ENCODE results near the gene ACACA.
A peak's percentile ranks its signal among the peaks of the same experiment; 100 is the strongest.
"Not testable (repeated sequence)": the region's sequence is repeated elsewhere in the genome, so short reads cannot be mapped to it uniquely, and the experiment has no call there.

ACACA gene

DNA sequence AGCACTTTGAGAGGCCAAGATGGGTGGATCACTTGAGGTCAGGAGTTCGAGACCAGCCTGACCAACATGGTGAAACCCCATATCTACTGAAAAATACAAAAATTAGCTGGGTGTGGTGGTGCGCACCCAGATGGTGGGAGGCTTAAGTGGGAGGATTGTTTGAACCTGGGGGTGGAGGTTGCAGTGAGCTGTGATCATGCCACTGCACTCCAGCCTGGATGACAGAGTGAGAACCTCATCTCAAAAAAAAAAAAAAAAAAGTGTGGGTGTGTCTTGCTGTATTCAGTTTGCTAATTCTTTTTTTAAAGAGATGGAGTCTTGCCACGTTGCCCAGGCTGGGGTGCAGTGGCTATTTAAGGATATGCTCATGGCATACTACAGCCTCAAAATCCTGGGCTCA, 333.2 kb downstream of the ACACA start:
- DNase-seq, result not testable (repeated sequence)

GRCh38 chr17:37069087-37069486, 337.5 kb downstream of the ACACA start:
- DNase-seq, result no peak

DNA sequence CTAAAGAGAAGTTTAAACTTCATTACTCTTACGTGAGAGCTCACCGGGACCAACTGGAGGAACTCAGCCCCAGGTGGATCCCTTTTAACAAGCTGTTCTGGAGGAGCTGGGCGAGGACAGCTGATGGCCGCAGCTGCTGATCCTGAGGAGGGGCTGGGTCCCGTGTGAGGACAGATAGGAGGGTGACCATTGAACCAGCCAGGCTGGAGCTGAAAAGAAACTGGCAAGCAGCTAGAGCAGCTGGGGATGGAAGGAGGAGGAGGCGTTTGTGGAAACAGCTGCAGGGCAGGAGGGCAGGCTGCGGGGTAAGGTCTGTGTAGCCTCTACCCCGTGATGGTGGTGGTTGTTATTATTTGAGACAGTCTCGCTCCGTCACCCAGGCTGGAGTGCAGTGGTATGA, 338.4 kb downstream of the ACACA start:
- DNase-seq, result no peak

- peak in 1 of 51 donors; percentile 10 for DNase-seq
Observed at GRCh38 chr17:37067555-37068111, 339.0 kb downstream of the ACACA start.

DNA sequence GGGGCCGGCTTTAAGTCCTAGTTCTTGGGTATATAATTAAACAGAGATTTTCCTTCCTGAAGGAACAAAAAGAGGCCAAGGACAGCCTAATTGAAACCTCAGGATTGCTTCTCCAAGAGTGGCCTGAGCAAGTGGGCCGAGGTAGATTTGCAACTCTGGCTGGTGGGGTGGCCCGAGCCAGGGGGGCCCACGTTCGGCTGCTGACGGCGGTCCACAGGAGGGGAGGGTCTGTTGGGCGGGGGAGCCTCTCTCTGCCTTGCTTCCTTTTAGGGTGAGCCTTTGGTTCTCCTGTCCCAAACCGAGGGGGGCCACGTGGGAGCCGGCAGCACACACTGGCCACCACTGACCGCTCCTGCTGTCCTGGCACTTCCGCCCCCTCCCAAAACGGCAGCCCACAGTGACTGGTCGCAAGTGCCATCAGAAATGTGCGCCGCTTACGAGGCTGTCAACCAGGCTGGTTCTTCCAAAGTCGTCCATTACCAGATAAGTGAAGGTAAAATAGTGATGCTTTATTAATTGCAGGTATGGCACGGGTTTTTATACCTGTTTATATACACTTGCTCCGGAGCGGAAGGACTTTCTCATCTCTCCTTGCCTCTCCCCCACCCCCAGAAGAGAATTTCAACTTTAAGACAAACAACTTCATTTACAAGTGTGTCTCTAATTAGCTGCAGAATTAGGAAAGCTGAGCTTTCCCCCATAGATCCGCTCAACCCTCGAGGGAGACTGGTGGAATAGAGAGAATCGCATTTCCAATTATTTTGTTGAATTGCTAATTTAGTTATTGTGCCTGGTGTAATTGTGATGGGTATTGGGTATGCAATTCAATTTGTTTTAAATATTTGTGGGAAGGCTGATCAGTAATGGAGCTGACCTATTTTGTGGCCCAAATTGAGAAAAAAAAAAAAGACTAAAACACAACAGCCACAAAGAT, 340.0 kb downstream of the ACACA start:
- no peak for DNase-seq

DNA sequence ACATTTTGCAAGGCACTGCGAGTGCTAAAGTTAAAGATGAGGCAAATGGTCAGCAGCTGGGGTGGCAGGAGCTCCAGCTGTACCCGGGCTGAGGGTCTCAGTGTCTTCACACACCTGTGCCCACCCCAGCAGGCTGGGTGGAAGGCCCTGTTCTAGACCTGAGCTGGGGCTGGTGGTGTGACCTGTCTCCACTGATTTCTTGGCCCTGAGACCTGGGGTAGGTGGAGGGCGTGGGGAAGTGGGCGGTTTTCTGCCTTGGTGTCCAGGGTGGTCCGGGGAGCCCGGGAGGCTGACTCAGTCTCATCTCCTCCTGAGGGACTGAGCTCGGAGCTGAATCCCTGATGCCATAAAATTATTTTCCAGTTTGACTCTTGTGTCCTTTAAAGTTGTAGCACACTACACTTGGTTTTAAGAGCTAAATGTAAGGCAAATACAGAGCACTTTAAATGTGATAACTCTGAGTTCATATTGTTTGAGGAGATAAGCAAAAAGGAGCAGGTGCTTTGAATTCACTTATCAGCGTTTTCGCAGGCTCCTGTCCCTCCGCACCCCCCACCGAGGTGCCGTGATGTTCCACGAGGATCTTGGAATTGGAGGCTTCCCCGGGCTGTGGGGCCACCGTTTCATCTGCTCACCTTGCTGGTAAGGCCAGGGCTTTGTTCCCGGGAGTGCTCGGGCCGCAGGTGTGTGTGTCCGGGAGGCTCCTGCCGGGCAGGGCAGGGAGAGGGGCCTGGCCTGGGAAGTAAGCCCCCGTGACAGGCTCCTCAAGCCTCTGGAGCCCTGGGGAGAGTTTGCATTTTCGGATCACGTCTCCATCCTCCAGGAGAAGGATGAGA, 340.9 kb downstream of the ACACA start:
- DNase-seq, result no peak

GRCh38 chr17:37064956-37065355, 341.7 kb downstream of the ACACA start:
- DNase-seq, result no peak

GRCh38 chr17:37064206-37064605, 342.4 kb downstream of the ACACA start:
- DNase-seq, result no peak

DNA sequence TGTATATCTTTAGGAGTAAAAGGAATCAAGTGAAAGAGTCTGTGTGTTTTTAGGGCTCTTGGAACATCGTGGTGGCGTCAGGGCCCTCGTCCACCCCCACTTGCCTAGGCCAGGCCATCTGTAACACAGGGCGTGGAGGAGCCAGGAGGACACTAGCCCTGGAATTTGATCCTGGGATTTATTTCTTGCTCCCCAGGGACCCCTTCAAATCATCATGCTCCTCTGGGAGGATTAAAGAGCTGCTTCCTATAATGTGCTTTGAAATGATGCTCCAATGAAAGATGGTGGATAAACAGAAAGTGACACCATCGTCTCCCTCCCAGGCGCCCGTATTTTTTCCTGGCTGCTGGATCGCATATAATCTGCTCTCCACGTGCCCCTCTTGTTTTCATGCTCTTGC, 344.6 kb downstream of the ACACA start:
- no peak for DNase-seq

- no peak for DNase-seq
Observed at GRCh38 chr17:37060928-37061327, 345.7 kb downstream of the ACACA start.

DNA sequence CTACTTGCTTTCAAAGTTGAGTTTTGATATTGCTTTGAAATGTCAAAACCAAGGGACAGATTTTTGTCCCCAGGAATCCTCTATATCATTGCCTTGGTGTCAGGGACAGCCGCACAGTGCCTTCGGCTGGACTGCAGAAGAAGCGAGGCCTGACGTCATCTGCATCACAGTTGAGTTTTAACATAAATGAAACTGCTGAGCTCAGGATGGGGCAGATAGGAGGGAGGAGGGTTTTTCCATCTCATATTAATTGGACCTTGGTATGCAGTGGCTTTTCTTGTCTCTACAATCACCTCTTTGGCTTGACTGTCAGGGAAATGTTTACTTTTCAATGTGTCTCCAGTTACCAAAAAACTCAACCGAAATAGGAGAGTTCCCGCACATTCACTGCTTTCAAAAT, 346.5 kb downstream of the ACACA start:
- no peak for DNase-seq

DNA sequence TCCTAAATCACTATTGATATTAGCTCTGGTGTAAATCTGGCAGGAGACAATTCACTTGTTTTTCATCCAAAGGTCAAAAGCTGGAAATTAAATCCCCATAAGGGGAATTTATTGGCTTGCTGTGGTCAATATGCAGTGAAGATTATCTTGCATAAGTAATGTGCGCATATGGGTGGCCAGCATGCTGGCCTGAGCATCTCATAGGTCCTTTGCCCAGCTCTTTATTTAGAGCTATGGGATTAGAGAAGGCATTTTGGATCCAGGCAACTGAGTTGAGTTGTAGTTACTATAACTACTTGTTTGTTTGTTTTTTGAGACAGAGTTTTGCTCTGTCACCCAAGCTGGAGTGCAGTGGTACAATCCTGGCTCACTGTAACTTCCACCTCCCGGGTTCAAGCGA, 347.1 kb downstream of the ACACA start:
- DNase-seq, result no peak

DNA sequence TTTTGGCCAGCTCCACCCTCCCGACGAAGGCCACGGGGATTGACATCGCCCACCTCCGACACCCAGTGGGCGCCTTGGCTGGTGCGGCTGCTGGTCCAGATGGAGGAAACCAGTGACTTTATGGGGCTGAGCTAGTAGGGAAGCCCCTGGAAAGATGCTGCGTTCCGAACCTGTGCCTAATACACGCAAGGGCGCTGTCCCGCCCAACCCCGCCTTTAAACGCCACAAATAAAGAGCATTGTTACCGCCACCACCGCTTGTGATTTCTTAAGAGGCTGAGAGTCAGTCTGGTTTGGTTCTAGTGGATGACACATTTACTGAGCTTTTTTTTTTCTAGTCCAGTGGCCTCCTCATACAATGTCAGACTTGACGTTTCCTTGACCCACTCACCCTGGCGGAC, 350.0 kb downstream of the ACACA start:
- DNase-seq, result no peak

- DNase-seq, result no peak
Observed at GRCh38 chr17:37054894-37055293, 351.7 kb downstream of the ACACA start.

GRCh38 chr17:37052450-37052849, 354.2 kb downstream of the ACACA start:
- DNase-seq, result no peak

DNA sequence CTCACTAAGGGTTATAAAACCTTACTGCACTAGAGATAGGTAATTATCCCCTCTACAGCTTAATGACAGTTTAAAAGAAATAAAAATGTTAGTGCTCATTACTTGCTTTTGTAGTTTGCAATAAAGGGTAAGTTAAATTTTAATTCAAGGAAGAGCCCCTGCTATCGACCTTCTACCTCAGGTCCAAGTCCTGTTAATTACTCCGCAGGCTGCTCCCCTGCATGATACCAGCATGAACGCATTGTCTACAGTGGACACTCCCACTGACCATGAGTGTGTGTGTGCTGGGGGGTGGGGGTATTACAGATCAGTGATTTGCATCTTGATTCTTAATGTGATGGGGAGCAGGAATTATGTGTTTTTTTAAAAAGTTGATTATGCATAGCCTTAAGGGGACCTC, 354.8 kb downstream of the ACACA start:
- DNase-seq, result peak in 1 of 51 donors; percentile 3

- DNase-seq, result no peak
Observed at GRCh38 chr17:37051381-37051780, 355.3 kb downstream of the ACACA start.

DNA sequence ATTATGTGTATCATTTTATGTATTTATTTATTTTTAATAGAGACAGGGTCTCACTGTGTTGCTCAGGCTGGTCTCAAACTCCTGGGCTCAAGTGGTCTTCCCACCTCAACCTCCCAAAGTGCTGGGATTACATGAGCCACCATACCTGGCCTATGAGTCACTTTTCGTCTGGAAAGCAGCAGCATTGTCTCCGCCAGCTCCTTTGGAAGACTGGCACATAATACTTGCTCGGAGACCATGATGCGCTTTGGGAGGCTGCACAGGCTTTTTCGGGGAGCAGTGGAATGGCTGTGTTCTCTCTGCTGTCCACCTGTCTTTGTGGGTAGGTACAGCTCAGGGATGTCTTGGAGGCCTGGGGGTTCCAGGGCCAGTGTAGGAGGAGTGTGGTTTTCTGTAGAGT, 355.7 kb downstream of the ACACA start:
- DNase-seq, result peak in 1 of 51 donors; percentile 46

DNA sequence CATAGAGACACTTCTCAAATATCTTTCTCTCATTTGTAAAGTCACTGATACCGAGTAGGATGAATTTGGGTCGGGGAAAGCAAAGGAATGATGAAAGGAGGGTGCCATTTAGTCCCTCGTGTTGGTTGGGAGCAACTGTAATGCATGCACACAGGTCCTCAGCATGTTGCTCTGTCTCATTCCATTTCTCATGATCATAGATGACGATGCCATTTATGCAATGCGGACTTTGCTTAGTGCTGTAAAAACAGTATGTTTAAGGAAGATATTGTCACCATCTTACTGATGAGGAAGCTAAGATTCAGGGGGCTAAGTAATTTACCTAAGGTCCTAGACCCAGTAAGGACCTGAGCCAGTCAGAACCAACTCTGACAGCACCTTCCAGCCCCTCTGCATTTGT, 357.8 kb downstream of the ACACA start:
- DNase-seq, result no peak

GRCh38 chr17:37047631-37048104, 359.0 kb downstream of the ACACA start:
- DNase-seq, result peak in 49 of 51 donors; percentile 11 to 87 (median 63)

- peak in 1 of 51 donors; percentile 14 for DNase-seq
Observed at GRCh38 chr17:37045351-37045922, 361.2 kb downstream of the ACACA start.

DNA sequence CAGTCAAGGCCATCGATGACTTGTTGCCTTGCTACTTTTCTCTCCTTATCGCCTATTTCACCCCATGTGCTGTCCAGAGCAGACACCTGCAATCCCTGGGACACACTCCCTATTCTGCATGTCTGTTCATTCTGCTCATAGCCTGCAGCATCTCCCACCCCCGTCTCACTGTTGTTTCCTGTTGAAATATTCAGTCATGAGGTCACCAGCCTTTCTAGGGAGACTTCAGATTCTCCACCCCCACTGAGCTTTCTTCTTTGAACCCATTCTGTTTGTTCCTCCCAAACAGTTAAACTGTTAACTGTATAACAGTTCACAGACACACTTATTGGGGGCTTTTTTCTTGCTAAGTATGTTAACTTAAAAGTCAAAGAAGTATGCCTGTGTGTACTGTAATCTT, 363.4 kb downstream of the ACACA start:
- no peak for DNase-seq
